Measurements from ENCODE around the gene TNFAIP8.

TNFAIP8 gene

DNA sequence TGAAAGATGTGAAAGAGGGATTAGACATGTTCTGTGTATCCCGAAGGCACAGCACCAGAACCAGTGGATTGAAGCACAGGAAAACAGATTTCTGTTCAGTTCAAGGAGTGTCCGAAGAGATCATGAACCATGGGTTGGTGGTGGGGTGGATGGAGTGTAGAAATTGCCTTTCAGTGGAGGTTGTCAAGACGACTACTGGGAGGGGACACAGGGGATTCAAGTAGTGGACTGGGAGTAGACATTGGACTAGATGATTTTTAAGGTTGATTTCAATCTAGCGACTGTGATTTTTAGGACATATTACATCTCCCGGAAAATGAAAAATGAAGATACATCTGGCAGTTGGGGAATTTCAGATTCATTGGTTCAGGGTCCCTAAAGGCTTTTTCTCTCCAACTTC, 35.9 kb upstream of the TNFAIP8 start:
- H3K27ac ChIP-seq (ENCODE audit: insufficient read depth in 1 of 2, low read depth in 1 of 2, low read length in 2 of 2, poor library complexity in 1 of 2, severe bottlenecking in 2 of 2) = peak overlapping the region in 1 of 2 experiments; percentile 39
- ChIA-PET CTCF (no interaction called here), POLR2A (no interaction called here)
- no peaks in the 10 kb centered on the region for H3K27me3 ChIP-seq (replicated peaks in 2 of 5; ENCODE audit: control insufficient read depth in 4 of 5, insufficient read depth in 5 of 5, low read length in 4 of 5)
- 100% methylated on average over 3 of the region's 5 CpGs for WGBS (ENCODE audit: insufficient coverage)
- no peak overlapping the region for H3K4me3 ChIP-seq (ENCODE audit: control insufficient read depth in 1 of 7, extremely low read depth in 1 of 7, insufficient read depth in 4 of 7, low read depth in 2 of 7, low read length in 6 of 7)
- DNase-seq = no peak
- peaks cover 0 to 4% (median 0%) of the 10 kb centered on the region in 4 experiments for H3K36me3 ChIP-seq (ENCODE audit: control insufficient read depth in 4 of 4, insufficient read depth in 4 of 4, low read length in 3 of 4)
- no peaks in the 10 kb centered on the region for H3K9me3 ChIP-seq (ENCODE audit: control extremely low read depth in 1 of 5, control insufficient read depth in 4 of 5, insufficient read depth in 2 of 5, low read depth in 1 of 5, low read length in 4 of 5)
- H3K4me1 ChIP-seq (ENCODE audit: control extremely low read depth in 1 of 4, control insufficient read depth in 4 of 4, insufficient read depth in 4 of 4, low read length in 3 of 4) = peaks cover 26 to 78% (median 60%) of the 10 kb centered on the region in 4 experiments

DNA sequence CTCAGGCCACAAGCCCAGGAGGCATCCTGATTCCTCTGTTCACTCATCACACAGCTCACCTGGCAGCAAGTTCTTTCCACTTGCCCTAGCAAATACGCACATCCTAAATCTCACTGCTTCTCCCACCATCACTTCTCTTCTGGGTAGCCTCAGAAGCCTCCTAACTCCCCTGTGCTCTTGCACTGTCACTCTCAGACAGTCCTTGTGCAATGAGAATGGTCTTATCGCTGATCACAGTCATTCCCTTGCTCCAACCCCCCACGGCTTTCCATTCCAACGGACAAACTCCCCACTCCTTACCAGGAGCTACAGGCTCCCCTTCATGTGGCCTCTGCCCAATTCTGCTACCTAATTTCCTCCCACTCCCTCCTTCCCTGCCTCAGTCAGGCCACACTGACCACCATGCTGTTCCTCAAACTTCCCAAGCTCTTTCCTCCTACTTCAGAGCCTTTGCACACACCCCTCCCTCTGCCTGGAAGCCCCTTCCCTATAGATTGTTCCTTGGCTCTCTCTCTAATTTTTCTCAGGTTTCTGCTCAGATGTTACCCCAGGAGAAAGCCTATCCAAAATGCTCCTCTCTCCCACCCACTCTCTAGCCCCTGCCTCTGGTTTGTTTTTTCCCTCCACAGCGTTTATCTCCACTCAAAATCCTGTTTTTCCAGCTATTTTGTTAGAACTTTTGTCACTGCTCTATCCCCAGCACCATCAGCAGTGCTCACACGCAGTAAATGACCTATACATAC, 34.1 kb upstream of the TNFAIP8 start:
- no peak for DNase-seq
- ChIA-PET CTCF (interaction anchor here (0.6 to 3.7 kb wide), 8 partner anchors 9 to 90 kb away, joined by 3 to 18 read pairs (median 5); no protein-coding TSS in a partner anchor), POLR2A (interaction anchor here (0.8 kb wide), 1 partner anchor 16 kb away, joined by 3 read pairs; no protein-coding TSS in a partner anchor)
- Histone ChIP-seq H3K4me3 (ENCODE audit: control insufficient read depth in 1 of 7, extremely low read depth in 1 of 7, insufficient read depth in 4 of 7, low read depth in 2 of 7, low read length in 6 of 7) (no peak overlapping the region), H3K36me3 (ENCODE audit: control insufficient read depth in 4 of 4, insufficient read depth in 4 of 4, low read length in 3 of 4) (peaks cover 0 to 1% (median 0%) of the 10 kb centered on the region in 4 experiments), H3K4me1 (ENCODE audit: control extremely low read depth in 1 of 4, control insufficient read depth in 4 of 4, insufficient read depth in 4 of 4, low read length in 3 of 4) (peaks cover 29 to 77% (median 60%) of the 10 kb centered on the region in 4 experiments), H3K9me3 (ENCODE audit: control extremely low read depth in 1 of 5, control insufficient read depth in 4 of 5, insufficient read depth in 2 of 5, low read depth in 1 of 5, low read length in 4 of 5) (no peaks in the 10 kb centered on the region), H3K27ac (ENCODE audit: insufficient read depth in 1 of 2, low read depth in 1 of 2, low read length in 2 of 2, poor library complexity in 1 of 2, severe bottlenecking in 2 of 2) (peak overlapping the region in 1 of 2 experiments; percentile 84), H3K27me3 (replicated peaks in 2 of 5; ENCODE audit: control insufficient read depth in 4 of 5, insufficient read depth in 5 of 5, low read length in 4 of 5) (no peaks in the 10 kb centered on the region)
- 76% methylated on average over 6 of the region's 6 CpGs for WGBS (ENCODE audit: insufficient coverage)

DNA sequence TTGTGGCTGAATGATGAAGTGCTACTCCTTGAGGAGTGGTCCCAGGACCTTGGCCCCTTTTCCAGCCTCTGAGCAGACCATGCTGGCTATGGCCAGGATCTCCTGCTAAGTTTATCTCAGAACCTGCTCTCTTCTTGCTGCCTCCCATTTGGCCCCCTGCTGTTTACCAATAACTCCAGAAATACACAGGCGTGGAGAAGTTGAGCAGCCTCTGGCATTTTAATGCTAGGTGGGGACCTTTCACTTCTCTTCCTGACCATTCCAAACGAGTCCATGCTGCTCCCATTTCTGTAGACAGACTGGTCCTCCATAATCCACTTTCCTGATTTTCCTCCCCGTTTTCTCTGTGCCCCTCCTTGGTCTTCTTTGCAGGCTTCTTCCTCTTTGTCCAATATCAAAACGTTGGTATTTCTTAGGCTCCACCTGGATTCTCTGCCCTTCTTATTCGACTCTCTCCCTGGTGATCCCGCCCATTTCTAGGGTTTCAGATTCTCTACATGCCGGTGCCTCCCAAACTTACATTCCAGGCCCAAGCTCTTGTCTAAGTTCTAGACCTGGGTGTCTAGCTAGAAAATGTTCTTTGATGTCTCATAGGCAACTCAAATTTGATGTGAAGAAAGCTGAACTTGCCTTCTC, 33.4 kb upstream of the TNFAIP8 start:
- WGBS (ENCODE audit: insufficient coverage) = 80% methylated on average over 6 of the region's 7 CpGs
- H3K4me1 ChIP-seq (ENCODE audit: control extremely low read depth in 1 of 4, control insufficient read depth in 4 of 4, insufficient read depth in 4 of 4, low read length in 3 of 4) = peaks cover 22 to 81% (median 62%) of the 10 kb centered on the region in 4 experiments

DNA sequence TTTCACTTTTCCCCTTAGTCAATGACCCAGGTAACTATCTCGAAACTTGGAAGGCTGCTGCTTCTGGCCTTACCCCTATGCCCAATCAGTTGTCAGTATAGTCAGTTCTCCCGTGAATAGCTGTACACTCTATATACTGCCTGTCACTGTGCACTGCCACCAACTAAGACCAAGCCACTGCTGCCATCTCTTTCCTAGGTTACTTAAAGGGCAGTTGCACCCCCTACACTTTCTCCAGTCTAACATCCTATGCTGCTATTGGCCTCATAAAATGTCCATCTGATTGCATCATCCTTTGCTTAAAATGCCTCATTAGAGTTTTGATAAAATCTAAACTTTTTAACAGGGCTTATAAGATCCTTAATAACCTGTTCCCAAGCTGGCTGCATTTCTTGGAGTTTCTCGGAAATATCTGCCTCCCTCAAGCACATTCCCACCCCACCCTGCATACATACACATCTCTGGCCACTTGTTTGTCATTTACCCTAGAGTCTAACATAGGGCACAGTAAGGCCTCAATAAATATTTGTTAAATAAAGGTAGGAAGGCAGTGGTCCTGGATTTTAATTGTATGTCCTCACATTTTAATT, 32.8 kb upstream of the TNFAIP8 start:
- Histone ChIP-seq H3K27ac (ENCODE audit: insufficient read depth in 1 of 2, low read depth in 1 of 2, low read length in 2 of 2, poor library complexity in 1 of 2, severe bottlenecking in 2 of 2) (peak overlapping the region; percentile 48 to 84), H3K9me3 (ENCODE audit: control extremely low read depth in 1 of 5, control insufficient read depth in 4 of 5, insufficient read depth in 2 of 5, low read depth in 1 of 5, low read length in 4 of 5) (no peaks in the 10 kb centered on the region), H3K27me3 (replicated peaks in 2 of 5; ENCODE audit: control insufficient read depth in 4 of 5, insufficient read depth in 5 of 5, low read length in 4 of 5) (no peaks in the 10 kb centered on the region), H3K36me3 (ENCODE audit: control insufficient read depth in 4 of 4, insufficient read depth in 4 of 4, low read length in 3 of 4) (no peaks in the 10 kb centered on the region), H3K4me3 (ENCODE audit: control insufficient read depth in 1 of 7, extremely low read depth in 1 of 7, insufficient read depth in 4 of 7, low read depth in 2 of 7, low read length in 6 of 7) (peak overlapping the region in 1 of 7 experiments; percentile 55), H3K4me1 (ENCODE audit: control extremely low read depth in 1 of 4, control insufficient read depth in 4 of 4, insufficient read depth in 4 of 4, low read length in 3 of 4) (peaks cover 22 to 86% (median 63%) of the 10 kb centered on the region in 4 experiments)
- WGBS (ENCODE audit: insufficient coverage) = 79% methylated on average over 2 of the region's 3 CpGs
- peak in 1 of 3 donors; percentile 40 for DNase-seq
- CTCF ChIA-PET = interaction anchor here (0.6 to 3.7 kb wide), 12 partner anchors 8 to 88 kb away, joined by 3 to 18 read pairs (median 5); no protein-coding TSS in a partner anchor
- POLR2A ChIA-PET = no interaction called here

More for the DNA sequence above, 33.4 kb upstream of the TNFAIP8 start:
- Histone ChIP-seq H3K4me3 (ENCODE audit: control insufficient read depth in 1 of 7, extremely low read depth in 1 of 7, insufficient read depth in 4 of 7, low read depth in 2 of 7, low read length in 6 of 7) (no peak overlapping the region), H3K36me3 (ENCODE audit: control insufficient read depth in 4 of 4, insufficient read depth in 4 of 4, low read length in 3 of 4) (no peaks in the 10 kb centered on the region), H3K27ac (ENCODE audit: insufficient read depth in 1 of 2, low read depth in 1 of 2, low read length in 2 of 2, poor library complexity in 1 of 2, severe bottlenecking in 2 of 2) (peak overlapping the region in 1 of 2 experiments; percentile 84), H3K9me3 (ENCODE audit: control extremely low read depth in 1 of 5, control insufficient read depth in 4 of 5, insufficient read depth in 2 of 5, low read depth in 1 of 5, low read length in 4 of 5) (no peaks in the 10 kb centered on the region), H3K27me3 (replicated peaks in 2 of 5; ENCODE audit: control insufficient read depth in 4 of 5, insufficient read depth in 5 of 5, low read length in 4 of 5) (no peaks in the 10 kb centered on the region)
- ChIA-PET POLR2A (no interaction called here), CTCF (interaction anchor here (0.6 to 3.7 kb wide), 9 partner anchors 7 to 89 kb away, joined by 3 to 18 read pairs (median 5); no protein-coding TSS in a partner anchor)
- no peak for DNase-seq

DNA sequence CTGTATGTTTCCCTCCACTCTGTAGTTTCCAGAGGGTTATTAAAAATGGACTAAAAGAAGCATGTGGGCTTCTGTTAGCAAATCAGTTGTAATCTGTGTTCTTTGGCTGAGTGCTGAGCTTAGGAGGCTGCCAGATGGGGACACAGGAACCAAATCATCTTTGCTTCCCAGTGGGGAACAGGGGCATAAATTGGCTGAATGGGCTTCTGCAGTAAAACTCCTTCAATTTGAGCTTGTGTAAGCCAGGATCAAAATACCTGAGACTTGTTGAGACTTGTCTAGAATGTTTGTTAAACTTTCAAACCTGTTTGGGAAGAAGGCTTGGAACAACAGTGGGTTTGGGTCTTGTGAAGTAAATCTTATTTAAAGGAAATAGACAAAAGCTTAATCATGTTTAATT, 32.2 kb upstream of the TNFAIP8 start:
- Histone ChIP-seq H3K27ac (ENCODE audit: insufficient read depth in 1 of 2, low read depth in 1 of 2, low read length in 2 of 2, poor library complexity in 1 of 2, severe bottlenecking in 2 of 2) (peak overlapping the region; percentile 48 to 84), H3K36me3 (ENCODE audit: control insufficient read depth in 4 of 4, insufficient read depth in 4 of 4, low read length in 3 of 4) (no peaks in the 10 kb centered on the region), H3K4me3 (ENCODE audit: control insufficient read depth in 1 of 7, extremely low read depth in 1 of 7, insufficient read depth in 4 of 7, low read depth in 2 of 7, low read length in 6 of 7) (peak overlapping the region in 3 of 7 experiments; percentile 41 to 55 (median 48)), H3K4me1 (ENCODE audit: control extremely low read depth in 1 of 4, control insufficient read depth in 4 of 4, insufficient read depth in 4 of 4, low read length in 3 of 4) (peaks cover 22 to 86% (median 65%) of the 10 kb centered on the region in 4 experiments), H3K9me3 (ENCODE audit: control extremely low read depth in 1 of 5, control insufficient read depth in 4 of 5, insufficient read depth in 2 of 5, low read depth in 1 of 5, low read length in 4 of 5) (no peaks in the 10 kb centered on the region), H3K27me3 (replicated peaks in 2 of 5; ENCODE audit: control insufficient read depth in 4 of 5, insufficient read depth in 5 of 5, low read length in 4 of 5) (no peaks in the 10 kb centered on the region)
- ChIA-PET CTCF (interaction anchor here (0.7 to 3.7 kb wide), 12 partner anchors 8 to 88 kb away, joined by 3 to 18 read pairs (median 4); no protein-coding TSS in a partner anchor), POLR2A (no interaction called here)
- no peak for DNase-seq

DNA sequence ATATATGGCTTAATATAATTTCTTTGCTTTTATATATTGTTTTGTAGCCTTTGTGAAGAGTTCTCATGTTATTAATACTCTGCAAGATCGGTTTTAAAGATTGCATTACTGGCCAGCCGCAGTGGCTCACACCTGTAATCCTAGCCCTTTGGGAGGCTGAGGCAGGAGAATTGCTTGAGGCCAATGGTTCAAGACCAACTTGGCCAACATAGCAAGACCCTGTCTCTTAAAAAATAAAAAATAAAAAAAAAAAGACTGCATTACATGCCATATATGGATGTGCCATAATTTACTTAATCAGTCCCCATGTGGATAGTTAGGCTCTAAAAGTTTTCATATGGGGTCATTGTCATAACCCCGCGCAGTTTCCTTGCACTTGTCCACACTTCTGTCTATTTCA, 31.0 kb upstream of the TNFAIP8 start:
- Histone ChIP-seq H3K4me3 (ENCODE audit: control insufficient read depth in 1 of 7, extremely low read depth in 1 of 7, insufficient read depth in 4 of 7, low read depth in 2 of 7, low read length in 6 of 7) (no peak overlapping the region), H3K36me3 (ENCODE audit: control insufficient read depth in 4 of 4, insufficient read depth in 4 of 4, low read length in 3 of 4) (no peaks in the 10 kb centered on the region), H3K9me3 (ENCODE audit: control extremely low read depth in 1 of 5, control insufficient read depth in 4 of 5, insufficient read depth in 2 of 5, low read depth in 1 of 5, low read length in 4 of 5) (no peaks in the 10 kb centered on the region), H3K27ac (ENCODE audit: insufficient read depth in 1 of 2, low read depth in 1 of 2, low read length in 2 of 2, poor library complexity in 1 of 2, severe bottlenecking in 2 of 2) (peak overlapping the region; percentile 48 to 84), H3K27me3 (replicated peaks in 2 of 5; ENCODE audit: control insufficient read depth in 4 of 5, insufficient read depth in 5 of 5, low read length in 4 of 5) (no peaks in the 10 kb centered on the region), H3K4me1 (ENCODE audit: control extremely low read depth in 1 of 4, control insufficient read depth in 4 of 4, insufficient read depth in 4 of 4, low read length in 3 of 4) (peaks cover 25 to 91% (median 72%) of the 10 kb centered on the region in 4 experiments)
- ChIA-PET POLR2A (no interaction called here), CTCF (interaction anchor here (1.2 to 3.7 kb wide), 3 partner anchors 10 to 86 kb away, joined by 4 to 18 read pairs (median 10); no protein-coding TSS in a partner anchor)
- DNase-seq = no peak
- WGBS (ENCODE audit: insufficient coverage) = 100% methylated on average over 2 of the region's 4 CpGs
